HG03097 (cell line): Measurements from ENCODE around the gene MRLN.

ENCODE experiments used
- ATAC-seq: cut with Tn5 transposase; IDR thresholded peaks from one replicate; pipeline ENCODE4 v1.9.1; 2021; ENCODE audit not compliant: unreplicated experiment, low FRiP score

MRLN gene

DNA sequence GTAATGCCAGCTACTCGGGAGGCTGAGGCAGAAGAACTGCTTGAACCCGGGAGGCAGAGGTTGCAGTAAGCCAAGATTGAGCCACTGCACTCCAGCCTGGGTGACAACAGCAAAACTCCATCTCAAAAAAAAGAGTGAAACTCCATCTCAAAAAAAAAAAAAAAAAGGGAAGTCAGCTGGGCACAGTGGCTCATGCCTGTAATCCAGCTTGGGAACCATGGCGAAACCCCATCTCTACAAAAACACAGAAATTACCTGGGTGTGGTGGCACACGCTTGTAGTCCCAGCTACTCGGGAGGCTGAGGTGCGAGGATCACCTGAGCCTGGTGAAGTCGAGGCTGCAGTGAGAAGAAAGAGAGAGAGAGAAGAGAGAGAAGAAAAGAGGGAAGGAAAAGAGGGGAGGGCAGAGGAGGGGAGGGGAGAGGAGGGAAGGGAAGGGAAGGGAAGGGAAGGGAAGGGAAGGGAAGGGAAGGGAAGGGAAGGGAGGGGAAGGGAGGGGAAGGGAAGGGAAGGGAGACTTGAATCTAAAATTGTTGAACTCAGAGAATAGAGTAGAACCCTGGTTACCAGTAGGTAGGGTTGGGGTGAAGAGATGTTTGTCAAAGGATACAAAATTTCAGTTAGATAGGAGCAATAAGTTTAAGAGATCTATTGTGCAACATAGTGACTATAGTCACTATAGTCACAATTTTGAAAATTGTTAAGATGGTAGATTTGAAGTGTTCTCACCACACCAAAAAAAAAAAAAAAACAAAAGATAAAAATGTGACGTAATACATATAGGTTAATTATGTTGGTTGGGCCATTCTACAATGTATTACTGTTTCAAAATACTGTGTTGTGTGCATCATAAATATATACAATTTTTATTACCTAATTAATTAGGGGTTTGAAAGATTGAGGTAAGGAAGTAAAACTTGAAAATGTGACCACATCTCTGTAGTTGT is 46.1 kb downstream of the MRLN start:
- no peak for ATAC-seq

DNA sequence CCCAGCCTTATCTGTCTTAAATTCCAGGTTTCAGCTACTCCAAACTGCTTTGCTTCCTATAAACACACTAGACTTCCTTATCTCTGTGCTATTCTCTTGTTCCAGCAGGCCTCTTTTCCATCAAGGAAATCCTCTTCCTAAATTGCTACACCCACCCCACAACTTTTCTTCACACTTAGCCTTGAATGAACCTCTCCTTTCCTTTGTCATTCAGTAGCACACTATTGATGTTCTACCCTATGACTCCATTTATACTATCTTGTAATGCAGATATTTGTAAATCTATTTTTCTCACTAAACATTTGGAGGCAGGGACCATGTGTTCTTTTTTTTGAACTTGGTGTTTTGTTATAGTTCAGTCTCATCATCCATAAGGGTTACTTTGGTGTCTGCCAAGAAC is 47.3 kb downstream of the MRLN start:
- ATAC-seq, result no peak

DNA sequence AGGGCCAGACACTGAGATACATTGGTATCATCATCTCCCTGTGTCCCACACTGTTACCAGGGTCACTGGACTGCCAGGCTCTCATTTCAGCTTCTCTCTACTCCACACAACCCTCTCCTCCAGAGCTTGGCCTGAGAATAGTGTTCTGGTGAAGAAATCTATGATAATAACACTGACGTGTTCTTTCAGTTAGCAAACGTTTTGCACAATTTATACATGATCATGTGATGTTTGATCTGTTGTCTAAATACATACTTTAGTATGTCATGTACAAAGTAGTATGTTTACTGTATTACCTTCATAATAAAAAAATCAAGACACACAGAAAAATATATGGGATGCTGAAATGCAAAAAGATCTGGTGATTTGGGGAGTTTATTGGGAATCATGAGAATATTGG is 48.6 kb downstream of the MRLN start:
- ATAC-seq, result no peak

DNA sequence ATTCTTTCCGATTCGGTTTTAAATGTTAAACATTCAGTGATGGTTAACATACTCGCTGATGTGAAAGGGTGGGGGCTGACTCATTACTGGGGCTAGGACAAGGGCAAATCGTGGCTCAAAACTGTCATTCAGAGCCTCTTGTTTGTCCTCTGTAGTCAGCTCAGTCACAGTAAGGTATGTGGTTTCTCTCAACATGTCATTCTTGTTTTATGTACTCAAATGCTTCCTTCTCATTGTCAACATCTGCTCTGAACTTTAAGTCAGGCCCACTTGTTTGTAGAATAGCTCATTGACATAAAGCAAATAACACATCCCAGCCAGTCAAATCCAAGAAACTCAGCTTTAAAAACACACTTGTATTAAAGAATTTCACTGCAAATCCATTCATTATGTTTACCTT is 50.9 kb downstream of the MRLN start:
- no peak for ATAC-seq

DNA sequence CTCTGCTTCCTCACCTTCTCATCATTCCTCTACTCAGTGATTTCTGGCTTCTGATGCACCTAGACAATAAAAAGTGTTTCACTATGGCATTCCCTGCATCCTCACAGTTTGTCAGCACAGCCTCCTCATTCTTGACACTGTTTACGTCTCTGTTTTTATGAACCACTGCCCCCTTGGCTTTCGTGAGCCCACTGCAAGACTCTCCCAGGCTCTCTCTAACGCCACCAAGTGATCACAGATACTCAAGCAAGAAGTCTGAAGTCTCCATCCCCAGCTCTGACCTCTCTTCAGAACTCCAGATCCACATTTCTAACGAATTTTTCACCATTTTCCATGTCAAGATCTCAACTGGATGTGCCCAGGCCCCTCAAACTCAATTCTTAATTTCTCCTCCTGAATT is 52.5 kb downstream of the MRLN start:
- ATAC-seq, result no peak

DNA sequence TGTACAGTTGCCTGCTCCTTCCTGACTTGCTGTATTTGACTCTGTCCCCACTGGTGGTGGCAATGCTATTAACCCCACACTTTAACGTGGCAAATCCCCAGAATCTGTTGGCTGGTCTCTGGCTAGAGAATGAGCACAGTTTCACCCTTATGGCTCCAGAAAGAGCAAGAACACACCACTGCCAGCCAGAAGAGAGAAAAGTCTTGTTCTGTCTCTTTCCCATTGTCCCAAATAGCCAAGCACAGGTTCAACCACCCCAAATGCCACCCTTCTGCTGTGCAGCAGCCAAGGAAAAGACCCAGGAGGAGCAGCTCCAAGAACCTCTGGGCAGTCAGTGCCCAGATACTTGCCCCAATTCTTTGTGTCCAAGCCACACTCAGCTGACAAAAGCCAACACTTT is 54.9 kb downstream of the MRLN start:
- ATAC-seq, result no peak

DNA sequence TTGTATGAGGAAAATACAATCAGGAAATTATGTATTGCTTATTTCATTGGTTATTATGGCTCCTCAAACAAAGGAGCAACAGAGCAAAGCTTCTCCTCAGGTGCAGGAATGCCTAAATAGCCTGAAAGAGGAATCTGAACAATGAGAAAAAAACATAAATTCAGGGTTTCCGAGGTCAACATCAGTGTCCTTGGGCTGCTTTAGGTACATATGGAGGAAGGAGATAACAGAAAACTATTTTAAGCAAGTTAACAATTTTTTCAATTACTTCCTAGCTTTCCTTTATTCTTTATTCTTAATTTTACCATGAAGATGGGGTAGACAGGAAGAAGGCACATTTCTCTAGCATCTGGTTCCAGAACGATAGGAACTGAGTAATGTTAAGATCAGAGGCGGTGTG is 57.6 kb downstream of the MRLN start:
- no peak for ATAC-seq

DNA sequence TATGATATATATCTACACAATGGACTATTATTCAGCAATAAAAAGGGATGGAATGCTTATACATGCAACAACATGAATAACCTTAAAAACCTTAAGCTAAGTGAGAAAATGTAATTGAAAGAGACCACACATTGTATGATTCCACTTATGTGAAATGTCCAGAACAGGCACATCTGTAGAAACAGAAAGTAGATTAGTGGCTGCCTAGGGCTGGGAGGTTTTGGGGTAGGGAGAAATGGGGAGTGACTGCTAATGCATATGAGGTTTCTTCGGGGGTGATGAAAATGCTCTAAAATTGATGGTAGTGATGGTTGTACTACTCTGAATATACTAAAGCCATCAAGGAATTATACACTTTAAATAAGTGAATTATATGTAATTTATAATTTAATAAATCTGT is 58.3 kb downstream of the MRLN start:
- no peak for ATAC-seq

DNA sequence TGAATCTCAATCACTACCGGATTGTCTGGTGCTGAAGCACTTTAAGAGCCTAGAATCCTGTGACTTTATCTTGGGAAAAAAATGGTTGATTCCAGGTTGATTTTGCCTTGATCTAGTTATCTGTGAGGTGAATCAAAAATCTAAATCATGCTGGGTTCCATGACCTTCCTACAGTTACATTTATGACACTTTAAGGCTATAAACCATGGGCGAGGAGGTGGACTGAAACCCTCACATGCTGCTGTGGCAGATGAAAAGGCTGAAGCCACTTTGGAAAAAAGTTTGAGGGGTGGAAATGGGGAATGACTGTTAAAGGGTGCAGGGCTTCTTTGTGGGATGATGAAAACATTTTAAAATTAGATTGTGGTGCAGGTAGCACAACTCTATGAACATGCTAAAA is 61.1 kb downstream of the MRLN start:
- no peak for ATAC-seq

DNA sequence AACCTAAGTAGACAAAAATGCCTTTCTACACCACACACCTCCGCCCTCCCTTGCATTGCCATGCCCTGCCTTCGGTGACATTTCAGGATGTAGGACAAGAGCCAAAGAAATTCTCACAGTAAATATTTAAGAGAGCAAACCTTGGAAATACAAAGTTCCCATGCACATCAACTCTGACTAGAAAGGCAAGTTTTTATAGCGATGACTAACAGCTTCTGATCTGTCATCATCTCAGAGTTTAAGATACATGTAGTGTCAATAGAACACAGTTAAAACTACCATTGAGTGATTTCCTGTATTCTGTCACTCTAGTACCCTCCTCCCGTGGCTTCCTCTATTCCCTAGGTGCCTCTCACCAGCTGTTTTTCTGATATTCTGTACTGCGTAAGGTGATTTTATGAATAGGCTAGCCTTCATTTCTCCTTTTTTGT is 64.3 kb downstream of the MRLN start:
- no peak for ATAC-seq

DNA sequence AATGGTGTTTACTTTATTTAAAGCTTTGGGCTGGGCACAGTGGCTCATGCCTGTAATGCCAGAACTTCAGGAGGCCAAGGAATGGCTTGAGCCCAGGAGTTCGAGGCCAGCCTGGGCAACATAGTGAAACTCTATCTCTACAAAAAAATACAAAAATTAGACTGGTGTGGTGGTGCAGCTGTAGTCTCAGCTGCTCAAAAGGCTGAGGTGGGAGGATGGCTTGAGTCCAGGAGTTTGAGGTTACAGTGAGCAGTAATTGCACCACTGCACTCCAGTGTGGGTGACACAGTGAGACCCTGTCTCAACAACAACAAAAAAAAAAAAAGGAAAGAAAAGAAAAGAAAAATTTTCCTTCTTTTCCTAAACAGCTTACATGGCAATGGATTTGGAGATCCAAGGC is 65.6 kb downstream of the MRLN start:
- ATAC-seq, result no peak
